ENCODE data around the gene SPOCK2.
"Not testable (repeated sequence)": the region's sequence is repeated elsewhere in the genome, so short reads cannot be mapped to it uniquely, and the experiment has no call there.

SPOCK2 gene

DNA sequence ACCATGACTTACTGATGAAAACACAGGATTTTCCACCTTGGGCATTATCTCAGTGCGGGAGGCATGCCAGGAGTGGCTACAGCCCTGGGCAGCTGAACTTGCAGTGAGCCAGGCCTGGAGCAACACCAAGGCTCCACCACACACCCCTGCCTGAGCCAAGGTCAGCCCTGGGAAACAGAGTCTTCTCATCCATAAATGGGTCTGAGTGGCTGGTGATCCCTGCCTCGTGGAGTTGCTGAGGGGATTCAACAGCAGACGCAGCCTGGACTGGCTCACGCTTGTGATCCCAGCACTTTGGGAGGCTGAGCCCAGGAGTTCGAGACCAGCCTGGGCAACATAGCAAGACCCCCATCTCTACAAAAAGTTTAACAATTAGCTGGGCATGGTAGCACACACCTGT, 32.2 kb downstream of the SPOCK2 start:
- DNase-seq (ENCODE audit: low read depth) = no peak

- DNase-seq (ENCODE audit: low read depth) = no peak
These were observed 34.7 kb downstream of the SPOCK2 start for GRCh38 chr10:72053690-72054089.

DNA sequence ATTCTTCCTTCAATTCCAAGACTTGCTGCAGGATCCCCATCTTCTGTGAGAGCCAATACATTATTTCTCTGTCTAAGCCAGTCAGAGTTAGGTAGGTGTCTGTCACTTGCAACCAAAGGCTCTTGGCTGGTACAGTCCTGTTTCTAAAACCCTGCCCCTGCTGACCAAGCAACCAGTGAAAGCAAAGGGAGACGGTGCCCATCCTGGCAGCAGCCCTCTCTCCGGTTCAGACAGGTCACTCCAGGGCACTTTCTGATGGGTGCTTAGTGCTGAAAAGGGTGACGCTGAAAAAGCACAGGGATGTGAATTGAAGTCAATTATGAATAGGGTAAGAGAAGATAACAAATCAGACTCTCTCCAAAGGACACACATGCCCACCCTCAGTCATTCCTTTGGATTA, 37.5 kb downstream of the SPOCK2 start:
- DNase-seq (ENCODE audit: low read depth) = no peak

GRCh38 chr10:72049969-72050781, 38.2 kb downstream of the SPOCK2 start:
- no peak for DNase-seq (ENCODE audit: low read depth)

- DNase-seq (ENCODE audit: low read depth) = no peak
These were observed 38.9 kb downstream of the SPOCK2 start for GRCh38 chr10:72049472-72049871.

GRCh38 chr10:72048450-72049124, 39.8 kb downstream of the SPOCK2 start:
- DNase-seq (ENCODE audit: low read depth) = peak; percentile 84

DNA sequence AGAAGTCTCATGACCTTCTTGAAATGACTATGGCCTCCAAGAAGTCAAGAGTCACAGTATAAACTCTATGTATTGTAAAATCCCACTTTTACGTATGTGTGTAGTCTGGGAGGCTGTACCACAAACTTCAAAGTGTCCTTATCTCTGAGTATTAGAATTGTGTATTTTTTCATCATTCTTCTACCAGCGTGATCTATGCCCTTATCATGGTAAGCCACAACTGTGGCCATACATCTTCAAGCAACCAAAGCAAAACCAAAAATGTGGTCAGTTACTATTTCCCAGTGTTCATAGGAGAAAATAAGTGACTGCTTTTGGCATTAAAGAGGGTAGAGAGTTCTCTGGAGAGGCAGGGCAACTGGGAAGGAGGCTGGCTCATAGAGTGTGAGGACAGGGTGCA, 42.8 kb downstream of the SPOCK2 start:
- DNase-seq (ENCODE audit: low read depth) = no peak

- DNase-seq (ENCODE audit: low read depth) = no peak
These were observed 43.8 kb downstream of the SPOCK2 start for GRCh38 chr10:72044417-72045041.

- no peak for DNase-seq (ENCODE audit: low read depth)
These were observed 45.1 kb downstream of the SPOCK2 start for GRCh38 chr10:72043016-72043834.

DNA sequence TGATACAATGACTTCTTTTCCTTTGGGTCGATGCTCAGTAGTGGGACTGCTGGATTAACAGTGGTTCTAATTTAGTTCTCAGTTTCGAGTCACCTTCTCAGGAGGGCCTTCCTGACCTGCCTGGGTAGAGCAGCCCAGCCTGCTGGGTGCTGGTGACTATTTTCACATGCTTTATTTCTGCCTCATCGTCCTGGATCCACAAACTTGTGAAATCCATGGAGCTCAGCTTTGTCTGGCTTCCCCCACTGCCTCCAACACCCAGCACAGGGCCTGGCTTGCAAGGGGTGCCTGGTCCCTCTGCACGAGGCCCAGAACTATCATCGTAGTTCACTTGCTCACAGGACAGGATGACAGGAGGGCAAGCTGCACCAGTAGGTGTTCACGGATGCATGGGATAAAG, 46.9 kb downstream of the SPOCK2 start:
- DNase-seq (ENCODE audit: low read depth) = no peak

- no peak for DNase-seq (ENCODE audit: low read depth)
These were observed 49.0 kb downstream of the SPOCK2 start for GRCh38 chr10:72039377-72039776.

DNA sequence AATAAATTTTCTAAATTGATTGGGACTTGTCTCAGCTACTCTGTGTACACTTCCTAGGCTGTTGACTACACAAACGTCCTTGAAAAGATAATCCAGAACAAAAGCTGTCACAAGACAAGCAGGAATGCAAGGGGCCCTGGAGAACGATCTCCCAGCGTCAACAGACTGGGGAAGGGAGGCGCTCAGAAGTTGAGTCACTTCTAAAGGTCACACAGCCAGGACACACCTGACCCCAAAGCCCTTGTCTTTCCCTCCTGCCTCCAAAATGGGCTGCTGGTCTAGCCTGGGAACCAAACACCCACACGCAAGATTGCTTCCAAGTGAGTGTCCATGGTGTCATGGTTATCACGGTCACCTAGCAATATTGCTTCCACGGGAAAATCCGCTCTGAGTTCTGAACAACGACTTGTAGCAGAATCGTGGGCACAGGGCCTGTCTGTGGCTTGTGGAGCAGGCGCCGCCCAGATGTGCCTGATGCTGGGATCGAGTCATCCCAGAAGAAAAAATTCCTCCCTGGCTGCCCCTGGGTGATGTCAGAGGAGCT, 49.8 kb downstream of the SPOCK2 start:
- peak; percentile 53 for DNase-seq (ENCODE audit: low read depth)

GRCh38 chr10:72037811-72038210, 50.5 kb downstream of the SPOCK2 start:
- no peak for DNase-seq (ENCODE audit: low read depth)

DNA sequence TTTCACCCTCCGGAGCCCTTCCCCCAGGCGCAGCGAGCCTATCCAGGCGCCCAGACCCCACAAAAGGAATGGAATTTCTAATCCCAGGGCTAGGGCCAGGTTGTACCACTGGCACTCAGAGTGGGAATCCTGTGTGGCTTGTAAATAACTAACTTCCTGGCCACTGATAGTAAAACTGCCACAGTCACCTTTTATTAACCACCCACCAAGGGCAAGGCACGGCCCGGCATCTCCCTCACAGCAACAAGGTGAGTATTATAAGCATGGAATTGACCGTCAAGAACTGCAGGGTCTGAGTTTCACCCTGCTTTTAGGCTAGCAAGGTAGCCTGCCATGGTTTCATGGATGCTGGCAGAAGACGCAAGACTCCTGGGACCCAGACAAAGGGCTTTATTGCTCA, 51.1 kb downstream of the SPOCK2 start:
- no peak for DNase-seq (ENCODE audit: low read depth)

DNA sequence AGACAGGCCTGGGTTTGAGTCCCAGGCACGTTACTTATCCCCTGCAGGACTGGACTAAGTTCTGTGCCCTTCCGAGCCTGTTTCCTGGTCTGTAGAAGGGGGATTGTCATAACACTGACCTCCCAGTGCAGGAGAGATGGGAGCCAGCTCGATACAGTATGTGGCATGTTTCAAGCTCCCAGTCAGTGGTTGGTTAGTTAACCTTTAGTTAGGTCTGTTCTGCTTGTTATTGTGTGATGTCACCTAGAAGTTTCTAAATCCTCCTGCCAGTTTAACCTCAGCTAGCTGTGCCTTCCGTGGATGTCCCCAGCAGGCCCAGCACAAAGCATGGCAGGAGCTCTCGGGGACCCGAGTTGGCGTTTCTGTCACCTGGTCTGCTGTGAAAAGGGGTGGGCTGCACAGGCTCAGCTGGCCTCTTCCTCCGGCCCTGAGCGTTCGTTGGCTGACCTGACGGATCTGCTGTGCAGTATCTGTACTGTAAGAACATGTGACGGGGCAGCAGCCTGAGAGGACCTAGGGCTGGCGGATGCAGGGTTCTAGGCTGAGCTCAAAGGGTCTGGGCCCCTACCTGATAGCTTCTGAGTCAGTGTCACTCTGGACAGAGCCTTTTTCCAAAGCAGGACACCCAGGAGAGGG, 53.0 kb downstream of the SPOCK2 start:
- DNase-seq (ENCODE audit: low read depth) = no peak

- DNase-seq (ENCODE audit: low read depth) = no peak
These were observed 53.6 kb downstream of the SPOCK2 start for GRCh38 chr10:72034761-72035160.

DNA sequence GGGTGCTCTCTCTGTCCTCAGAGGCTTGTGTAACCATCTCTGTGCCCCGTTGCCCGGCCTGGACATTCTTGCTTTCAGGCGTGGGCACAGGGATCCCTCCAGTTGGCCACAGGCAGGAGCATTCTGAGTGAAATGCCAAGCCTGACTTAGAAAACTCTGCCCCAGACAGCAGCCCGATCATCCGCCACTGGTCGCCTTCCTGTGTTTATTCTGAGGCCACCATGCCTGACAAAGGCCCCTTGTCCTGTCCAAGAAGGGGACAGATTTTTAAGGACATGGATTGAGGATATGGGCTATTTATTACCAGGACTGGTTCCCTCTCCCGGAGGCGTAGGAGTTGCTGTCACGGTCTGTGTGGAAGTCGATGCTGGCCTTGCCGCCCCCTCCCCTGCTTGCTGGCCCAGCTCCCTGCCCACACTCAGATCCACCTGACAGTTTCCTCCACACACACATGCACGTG, 54.3 kb downstream of the SPOCK2 start:
- no peak for DNase-seq (ENCODE audit: low read depth)

DNA sequence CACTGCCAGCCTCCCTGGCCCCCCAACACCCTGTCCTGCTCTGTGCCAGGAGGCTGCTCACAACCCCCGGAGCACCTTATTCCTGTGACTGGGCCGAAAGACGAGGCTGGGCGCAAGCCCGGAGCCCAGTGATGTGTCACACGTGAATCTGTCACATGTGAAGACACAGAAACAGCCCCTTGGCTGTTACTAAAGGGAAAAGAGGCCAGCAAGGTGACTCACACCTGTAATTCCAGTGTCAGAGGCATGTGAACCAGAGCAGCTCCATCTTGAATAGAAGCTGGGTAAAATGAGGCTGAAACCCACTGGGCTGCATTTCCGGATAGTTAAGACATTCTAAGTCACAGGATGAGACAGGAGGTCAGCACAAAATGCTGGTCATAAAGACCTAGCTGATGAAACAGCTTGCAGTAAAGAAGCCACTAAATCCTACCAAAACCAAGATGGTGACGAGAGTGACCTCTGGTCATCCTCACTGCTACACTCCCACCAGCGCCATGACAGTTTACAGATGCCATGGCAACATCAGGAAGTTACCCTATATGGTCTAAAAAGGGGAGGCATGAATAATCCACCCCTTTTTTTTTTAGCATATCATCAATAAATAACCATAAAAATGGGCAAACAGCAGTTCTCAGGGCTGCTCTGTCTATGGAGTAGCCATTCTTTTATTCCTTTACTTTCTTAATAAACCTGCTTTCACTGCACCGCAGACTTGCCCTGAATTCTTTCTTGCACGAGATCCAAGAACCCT, 55.8 kb downstream of the SPOCK2 start:
- not testable (repeated sequence) for DNase-seq (ENCODE audit: low read depth)

GRCh38 chr10:72031706-72032105, 56.6 kb downstream of the SPOCK2 start:
- no peak for DNase-seq (ENCODE audit: low read depth)

DNA sequence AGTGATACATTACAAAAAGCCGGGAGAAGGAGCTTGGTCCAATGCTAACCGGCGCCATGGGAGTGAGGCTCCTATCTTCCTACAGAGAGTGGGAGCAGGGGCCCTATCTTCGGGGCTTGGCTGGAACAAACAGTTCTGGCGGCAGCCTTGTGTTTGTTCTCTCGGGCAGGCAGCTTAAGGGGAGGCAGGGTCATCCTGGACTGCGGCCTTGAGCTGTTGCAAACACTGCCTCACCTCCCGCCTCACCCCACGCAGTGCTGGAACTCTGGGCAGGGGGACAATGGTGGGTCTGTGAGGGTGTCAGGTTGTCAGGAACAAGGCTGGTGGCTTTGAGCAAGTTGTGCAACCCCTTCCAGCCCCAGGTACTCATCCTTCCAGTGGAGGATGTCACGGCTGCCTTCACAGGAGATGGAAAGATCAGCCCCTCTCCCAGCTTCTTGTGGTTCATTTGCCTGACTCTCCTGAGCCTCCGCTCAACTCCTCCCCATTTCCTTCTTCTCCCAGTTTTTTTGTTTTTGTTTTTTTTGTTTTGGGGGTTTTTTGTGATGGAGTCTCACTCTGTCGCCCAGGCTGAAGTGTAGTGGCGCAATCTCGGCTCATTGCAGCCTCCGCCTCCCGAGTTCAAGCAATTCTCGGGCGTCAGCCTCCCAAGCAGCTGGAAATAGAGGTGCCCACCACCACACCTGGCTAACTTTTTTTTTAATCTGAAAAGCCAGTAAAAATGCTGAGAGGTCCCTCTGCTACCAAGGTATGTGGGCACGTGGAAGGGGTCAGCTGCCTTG, 57.4 kb downstream of the SPOCK2 start:
- DNase-seq (ENCODE audit: low read depth) = no peak
